Loucy (cell line): Measurements from ENCODE around the gene DKK3.

Source experiments
- H2AFZ ChIP-seq: fragments of 200-600 bp; sonication (generic); 2 replicates; pipeline ENCODE4 v1.6.0; 2016; ENCODE audit warnings: antibody characterized with exemption, mild to moderate bottlenecking, low read length, moderate library complexity
- H3F3A ChIP-seq: fragments of 200-600 bp; 2 replicates; pipeline ENCODE4 v1.6.0; 2016; ENCODE audit warnings: antibody characterized with exemption, low read depth, mild to moderate bottlenecking
- H3K27me3 ChIP-seq: fragments of 200-600 bp; sonication (generic); 2 replicates; pipeline ENCODE4 v1.6.1; 2014; ENCODE audit warnings: low read length, mild to moderate bottlenecking; ENCODE audit not compliant: insufficient read depth, poor library complexity, severe bottlenecking
- H3K36me3 ChIP-seq: fragments of 200-600 bp; sonication (generic); 2 replicates; pipeline ENCODE4 v1.6.1; 2016; ENCODE audit warnings: low read length; ENCODE audit not compliant: insufficient read depth
- H3K4me1 ChIP-seq: fragments of 200-600 bp; sonication (generic); 2 replicates; pipeline ENCODE4 v1.5.1; 2014; ENCODE audit warnings: low read length, mild to moderate bottlenecking; ENCODE audit not compliant: insufficient read depth, poor library complexity, severe bottlenecking
- H3K4me2 ChIP-seq: fragments of 200-600 bp; sonication (generic); 2 replicates; pipeline ENCODE4 v1.6.0; 2014; ENCODE audit warnings: antibody characterized with exemption, low read length, low read depth, mild to moderate bottlenecking; ENCODE audit not compliant: poor library complexity, severe bottlenecking
- H3K4me3 ChIP-seq: fragments of 200-600 bp; sonication (generic); 2 replicates; pipeline ENCODE4 v1.5.1; 2014; ENCODE audit warnings: low read length, mild to moderate bottlenecking, mixed read lengths; ENCODE audit not compliant: poor library complexity, severe bottlenecking
- H3K79me2 ChIP-seq: fragments of 200-600 bp; sonication (generic); 2 replicates; pipeline ENCODE4 v1.6.1; 2014; ENCODE audit warnings: low read length; ENCODE audit not compliant: insufficient read depth
- H3K9ac ChIP-seq: fragments of 200-600 bp; sonication (generic); 2 replicates; pipeline ENCODE4 v1.6.0; 2014; ENCODE audit warnings: mild to moderate bottlenecking, low read depth, low read length, moderate library complexity; ENCODE audit not compliant: poor library complexity, severe bottlenecking
- H3K9me2 ChIP-seq: fragments of 200-600 bp; sonication (generic); replicated peaks from 2 replicates; pipeline ENCODE4 v1.6.1; 2016; ENCODE audit warnings: low read depth, low read length, mixed read lengths
- H3K9me3 ChIP-seq: fragments of 200-600 bp; sonication (generic); 2 replicates; pipeline ENCODE4 v1.6.1; 2014; ENCODE audit warnings: mild to moderate bottlenecking, antibody characterized with exemption, low read length, low read depth; ENCODE audit not compliant: insufficient read depth
- H4K20me1 ChIP-seq: fragments of 200-600 bp; sonication (generic); 2 replicates; pipeline ENCODE4 v1.6.0; 2014; ENCODE audit warnings: antibody characterized with exemption, low read length, mild to moderate bottlenecking; ENCODE audit not compliant: insufficient read depth, poor library complexity, severe bottlenecking
- CTCF ChIP-seq: fragments of 200-600 bp; sonication (generic); conservative IDR thresholded peaks from 2 replicates; pipeline ENCODE4 v1.5.1; 2014; ENCODE audit warnings: mild to moderate bottlenecking, antibody characterized with exemption, low read length
- EZH2phosphoT487 ChIP-seq: fragments of 200-600 bp; IDR thresholded peaks from 2 replicates; pipeline ENCODE4 v1.6.1; 2018; ENCODE audit warnings: antibody characterized with exemption, mild to moderate bottlenecking, moderate library complexity, borderline replicate concordance

DKK3 gene

GRCh38 chr11:11984563-11984962, 23.9 kb downstream of the DKK3 start:
- Histone ChIP-seq H3K9me2 (no peaks in the 10 kb centered on the region), H3K9me3 (no peaks in the 10 kb centered on the region), H3K79me2 (no peaks in the 10 kb centered on the region), H3K27me3 (no peaks in the 10 kb centered on the region), H3K36me3 (no peaks in the 10 kb centered on the region), H3K4me1 (no peaks in the 10 kb centered on the region), H2AFZ (no peak overlapping the region), H4K20me1 (no peaks in the 10 kb centered on the region), H3K4me3 (no peak overlapping the region), H3K4me2 (no peak overlapping the region), H3F3A (no peaks in the 10 kb centered on the region), H3K9ac (no peak overlapping the region)
- TF ChIP-seq CTCF, result no peak
- no peak for TF ChIP-seq EZH2phosphoT487

DNA sequence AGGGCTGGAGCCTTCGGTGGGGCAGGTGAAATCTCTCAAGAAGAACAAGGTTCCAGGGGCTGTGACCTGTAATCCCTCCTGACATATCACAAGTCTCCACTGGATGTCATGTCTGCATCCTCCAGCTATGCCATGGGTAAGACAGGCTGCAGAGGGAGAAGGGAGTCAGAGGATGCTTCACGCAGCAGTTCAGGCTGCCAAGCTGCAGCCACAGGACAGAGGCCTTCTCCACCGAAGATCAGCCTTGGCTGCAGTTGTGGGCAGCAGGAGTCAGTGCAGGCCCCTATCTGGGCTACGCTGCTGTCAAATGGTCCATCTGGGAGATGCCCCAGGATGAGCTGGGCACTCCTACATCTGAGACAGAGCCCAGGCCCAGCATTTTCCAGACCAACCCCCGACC, 25.0 kb downstream of the DKK3 start:
- H3K36me3 ChIP-seq, result no peaks in the 10 kb centered on the region
- H2AFZ ChIP-seq, result no peak overlapping the region
- no peaks in the 10 kb centered on the region for H3K27me3 ChIP-seq
- H3K79me2 ChIP-seq, result no peaks in the 10 kb centered on the region
- TF ChIP-seq EZH2phosphoT487, result no peak
- no peak for TF ChIP-seq CTCF
- H3K9me2 ChIP-seq, result no peaks in the 10 kb centered on the region
- no peak overlapping the region for H3K4me2 ChIP-seq
- H3K9me3 ChIP-seq, result no peaks in the 10 kb centered on the region
- H3K9ac ChIP-seq, result no peak overlapping the region
- H3F3A ChIP-seq, result no peaks in the 10 kb centered on the region
- H3K4me1 ChIP-seq, result no peaks in the 10 kb centered on the region
- H4K20me1 ChIP-seq, result no peaks in the 10 kb centered on the region
- H3K4me3 ChIP-seq, result no peak overlapping the region

DNA sequence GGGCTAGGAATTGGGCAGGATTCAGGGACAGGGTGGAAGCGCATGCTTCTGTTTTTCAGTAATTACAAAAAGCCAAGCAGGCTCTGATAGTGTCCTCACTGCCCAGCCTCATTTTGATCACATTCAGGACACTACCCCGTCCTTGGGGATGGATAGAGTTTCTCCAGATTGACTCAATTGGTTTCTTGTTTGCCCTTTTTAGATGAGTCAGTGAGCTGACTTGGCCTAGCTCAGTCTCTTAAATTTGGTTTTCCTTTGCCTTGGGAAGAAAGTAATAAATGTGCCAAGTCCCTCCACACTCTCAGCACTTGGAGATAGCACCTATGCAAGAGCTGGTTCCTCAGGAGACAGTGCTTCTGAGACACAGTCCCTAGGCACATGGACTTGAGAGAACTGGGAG, 25.5 kb downstream of the DKK3 start:
- Histone ChIP-seq H3K9me3 (no peaks in the 10 kb centered on the region), H3K36me3 (no peaks in the 10 kb centered on the region), H3K4me2 (no peak overlapping the region), H3K4me1 (no peaks in the 10 kb centered on the region), H3K4me3 (no peak overlapping the region), H3F3A (no peaks in the 10 kb centered on the region), H3K27me3 (no peaks in the 10 kb centered on the region), H3K9ac (no peak overlapping the region), H3K79me2 (no peaks in the 10 kb centered on the region), H3K9me2 (no peaks in the 10 kb centered on the region), H2AFZ (no peak overlapping the region), H4K20me1 (no peaks in the 10 kb centered on the region)
- TF ChIP-seq EZH2phosphoT487 (no peak), CTCF (no peak)
